ENCODE measurements around the gene DNAJC12. TPM values are rescaled to one million over a fixed set of nuclear protein-coding genes. Genes with fewer than 3 reads are reported as not detected.

Gene DNAJC12
- total and polyA plus RNA-seq, 11 donors = 1.5 to 6.5 (median 4.8) TPM

DNA sequence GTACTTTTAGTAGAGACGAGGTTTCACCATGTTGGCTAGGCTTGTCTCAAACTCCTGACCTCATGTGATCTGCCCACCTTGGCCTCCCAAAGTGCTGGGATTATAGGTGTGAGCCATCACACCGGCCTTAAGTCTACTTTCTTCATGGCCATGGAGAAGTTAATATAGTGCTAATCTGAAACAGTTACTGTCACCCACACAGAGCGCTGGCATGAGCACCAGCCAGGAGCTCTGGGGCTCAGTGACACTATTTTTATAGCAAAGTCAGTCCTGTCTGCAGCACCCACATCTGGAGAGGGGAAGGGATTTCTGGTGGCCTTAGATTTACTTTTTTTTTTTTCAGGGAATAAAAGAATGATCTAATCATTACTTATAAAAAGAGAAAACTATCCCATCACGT is 21.3 kb downstream of the DNAJC12 start:
- no peak for TF ChIP-seq POLR2A (IDR thresholded peaks at IDR 0.05)
- TF ChIP-seq, protein P1, sequence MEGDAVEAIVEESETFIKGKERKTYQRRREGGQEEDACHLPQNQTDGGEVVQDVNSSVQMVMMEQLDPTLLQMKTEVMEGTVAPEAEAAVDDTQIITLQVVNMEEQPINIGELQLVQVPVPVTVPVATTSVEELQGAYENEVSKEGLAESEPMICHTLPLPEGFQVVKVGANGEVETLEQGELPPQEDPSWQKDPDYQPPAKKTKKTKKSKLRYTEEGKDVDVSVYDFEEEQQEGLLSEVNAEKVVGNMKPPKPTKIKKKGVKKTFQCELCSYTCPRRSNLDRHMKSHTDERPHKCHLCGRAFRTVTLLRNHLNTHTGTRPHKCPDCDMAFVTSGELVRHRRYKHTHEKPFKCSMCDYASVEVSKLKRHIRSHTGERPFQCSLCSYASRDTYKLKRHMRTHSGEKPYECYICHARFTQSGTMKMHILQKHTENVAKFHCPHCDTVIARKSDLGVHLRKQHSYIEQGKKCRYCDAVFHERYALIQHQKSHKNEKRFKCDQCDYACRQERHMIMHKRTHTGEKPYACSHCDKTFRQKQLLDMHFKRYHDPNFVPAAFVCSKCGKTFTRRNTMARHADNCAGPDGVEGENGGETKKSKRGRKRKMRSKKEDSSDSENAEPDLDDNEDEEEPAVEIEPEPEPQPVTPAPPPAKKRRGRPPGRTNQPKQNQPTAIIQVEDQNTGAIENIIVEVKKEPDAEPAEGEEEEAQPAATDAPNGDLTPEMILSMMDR (IDR thresholded peaks at IDR 0.05) = no peak
- intact Hi-C loops (cut with DNase I) = no loop called here
- H3K27ac ChIP-seq = peak overlapping the region in 2 of 12 donors; percentile 33 to 34
- 54 to 75% (median 70%) methylated on average over 4 of the region's 4 CpGs for WGBS, 4 donors
- H3K36me3 ChIP-seq = no peaks in the 10 kb centered on the region
- peaks cover 0 to 4% (median 0%) of the 10 kb centered on the region in 12 donors for H3K4me1 ChIP-seq
- no peaks in the 10 kb centered on the region for H3K9me3 ChIP-seq
- DNase-seq (no peak), ATAC-seq (peak; percentile 67 to 80 (median 75))
- no peak overlapping the region for H3K4me3 ChIP-seq
- H3K27me3 ChIP-seq = no peaks in the 10 kb centered on the region

DNA sequence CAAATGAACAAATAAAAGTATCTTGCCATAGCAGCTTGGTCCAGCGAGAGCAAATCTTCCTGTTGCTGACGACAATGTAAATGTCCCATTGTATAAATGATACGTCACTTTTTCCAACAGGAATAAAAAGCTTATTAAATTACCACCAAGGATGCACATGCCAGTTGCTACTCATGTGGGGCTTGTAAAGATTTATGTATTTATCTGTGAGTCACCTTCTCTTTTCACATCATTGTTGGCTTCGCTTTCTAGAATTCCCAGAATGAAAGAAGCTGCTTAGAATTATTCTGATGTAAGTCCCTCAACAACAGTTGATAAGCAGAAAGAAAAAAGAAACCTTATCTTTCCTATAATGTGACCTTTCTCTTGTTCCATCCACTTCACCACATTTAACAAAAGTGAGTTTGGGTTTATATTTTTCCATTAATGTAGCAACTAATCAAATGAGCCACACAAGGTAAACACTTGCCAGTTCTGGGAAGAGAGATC is 22.4 kb downstream of the DNAJC12 start:
- 70 to 84% (median 75%) methylated on average over 4 of the region's 4 CpGs for WGBS, 4 donors
- DNase-seq (no peak), ATAC-seq (peak in 1 of 4 donors; percentile 42)
- Histone ChIP-seq H3K9me3 (no peaks in the 10 kb centered on the region), H3K27ac (no peak overlapping the region), H3K4me1 (peaks cover 0 to 4% (median 0%) of the 10 kb centered on the region in 12 donors), H3K36me3 (peaks cover 0 to 7% (median 0%) of the 10 kb centered on the region in 9 donors), H3K27me3 (no peaks in the 10 kb centered on the region), H3K4me3 (no peak overlapping the region)
- intact Hi-C loops (cut with DNase I) = no loop called here
- TF ChIP-seq, protein P1 (IDR thresholded peaks at IDR 0.05) = no peak
- no peak for TF ChIP-seq POLR2A (IDR thresholded peaks at IDR 0.05)

DNA sequence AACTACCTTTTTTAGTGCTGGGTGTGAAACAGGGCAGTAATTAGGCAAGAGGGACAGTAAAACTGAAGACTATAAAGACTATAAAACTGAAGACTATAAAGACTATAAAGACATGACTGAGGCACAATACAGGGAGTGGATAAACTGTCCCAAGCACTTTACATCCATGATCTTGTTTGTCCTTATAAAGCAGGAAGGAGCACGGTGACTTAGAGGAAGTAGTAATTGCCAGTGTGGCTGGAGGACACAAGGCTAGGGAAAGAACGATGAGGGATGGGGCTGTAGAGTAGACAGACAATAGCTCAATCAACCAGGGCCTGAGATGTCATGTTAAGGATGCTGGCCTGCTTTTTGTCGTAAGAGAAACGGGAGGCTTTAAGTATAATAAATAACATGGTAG is 26.0 kb downstream of the DNAJC12 start:
- DNase-seq (no peak), ATAC-seq (no peak)
- peaks cover 0 to 4% (median 0%) of the 10 kb centered on the region in 12 donors for H3K4me1 ChIP-seq
- no peak for TF ChIP-seq POLR2A (IDR thresholded peaks at IDR 0.05)
- TF ChIP-seq, protein P1 (IDR thresholded peaks at IDR 0.05) = no peak
- intact Hi-C loops (cut with DNase I) = no loop called here
- H3K27ac ChIP-seq = no peak overlapping the region
- H3K4me3 ChIP-seq = no peak overlapping the region
- no peaks in the 10 kb centered on the region for H3K27me3 ChIP-seq
- peaks cover 0 to 14% (median 0%) of the 10 kb centered on the region in 9 donors for H3K36me3 ChIP-seq
- H3K9me3 ChIP-seq = no peaks in the 10 kb centered on the region
- WGBS, 4 donors = 77 to 85% (median 80%) methylated on average over 4 of the region's 4 CpGs

DNA sequence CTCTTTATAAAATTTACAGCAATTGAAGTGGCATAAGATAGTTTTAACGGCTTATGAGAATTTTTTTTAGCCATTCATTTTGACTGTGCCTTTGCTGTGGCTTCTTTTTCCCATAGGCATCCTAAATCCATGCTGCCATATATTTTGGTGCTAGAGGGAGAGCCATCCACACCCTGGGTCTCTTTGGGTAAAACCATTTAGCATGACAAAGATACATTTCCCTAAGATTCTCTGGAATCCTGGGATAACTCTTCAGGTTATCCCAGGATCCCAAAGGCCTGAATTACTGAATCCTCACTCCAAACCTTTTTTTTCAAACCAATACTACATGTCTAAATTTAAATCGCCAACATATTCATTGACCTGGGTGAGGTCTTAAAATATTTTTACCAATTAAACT is 28.9 kb downstream of the DNAJC12 start:
- no peak for TF ChIP-seq POLR2A (IDR thresholded peaks at IDR 0.05)
- TF ChIP-seq, protein P1 (IDR thresholded peaks at IDR 0.05) = no peak
- Histone ChIP-seq H3K4me3 (no peak overlapping the region), H3K27ac (no peak overlapping the region), H3K36me3 (peaks cover 0 to 14% (median 0%) of the 10 kb centered on the region in 9 donors), H3K9me3 (no peaks in the 10 kb centered on the region), H3K27me3 (no peaks in the 10 kb centered on the region), H3K4me1 (no peaks in the 10 kb centered on the region)
- intact Hi-C loops (cut with DNase I) = no loop called here
- 91 to 98% (median 95%) methylated on average over 2 of the region's 2 CpGs for WGBS, 4 donors
- ATAC-seq (no peak), DNase-seq (no peak)

All from heart left ventricle (tissue), 16 donors.